NCI-H1417 (cell line): Measurements from ENCODE around the gene SLC39A3.

Source experiments
- DNase-seq, 3 experiments: peaks; one replicate each; lab custom pipeline; 2025; lab: John Stamatoyannopoulos, UW

SLC39A3 gene

GRCh38 chr19:2703077-2703437, 36.8 kb downstream of the SLC39A3 start:
- DNase-seq = no peak

DNA sequence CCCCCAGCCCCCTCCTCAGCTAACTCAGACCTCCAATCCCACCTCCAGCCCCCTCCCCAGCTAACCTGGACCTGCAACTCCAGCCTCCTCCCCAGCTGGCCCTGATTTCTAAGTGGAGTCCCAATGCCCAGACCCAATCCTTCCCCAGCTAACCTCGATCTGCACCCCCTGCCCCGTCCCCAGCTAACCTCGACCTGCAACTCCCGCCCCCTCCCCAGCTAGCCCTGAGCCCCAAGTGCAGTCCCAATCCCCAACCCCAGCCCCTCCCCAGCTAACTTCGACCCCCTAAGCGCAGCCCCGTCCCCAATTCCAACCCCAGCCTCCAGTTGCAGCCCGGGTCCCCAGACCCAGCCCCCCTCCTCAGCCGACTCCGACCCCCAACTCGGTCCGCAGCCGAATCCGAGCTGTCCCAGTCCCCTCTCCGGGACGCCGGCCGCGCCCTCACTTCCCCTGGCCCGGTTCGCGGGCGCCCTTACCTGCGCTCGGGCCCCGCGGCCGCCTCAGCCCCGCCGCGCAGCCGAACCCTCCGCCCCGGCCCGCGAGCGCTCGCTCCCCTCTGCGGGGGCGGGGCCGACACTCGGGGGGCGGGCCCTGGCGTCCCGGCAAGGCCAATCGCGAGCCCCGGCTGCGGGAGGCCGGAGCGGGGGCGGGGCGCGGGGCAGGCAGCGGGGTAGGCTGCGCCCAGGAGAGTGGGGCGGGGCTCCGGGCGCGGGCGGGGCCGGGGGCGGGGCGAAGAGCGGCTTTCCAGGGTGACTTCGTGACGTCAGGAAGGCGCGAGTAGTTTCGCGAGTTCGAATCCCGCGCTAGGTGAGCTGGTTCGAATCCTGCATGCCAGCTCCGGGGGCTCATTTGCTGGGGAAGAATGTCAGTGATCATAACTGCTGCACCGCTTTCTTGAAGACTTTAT, 37.4 kb downstream of the SLC39A3 start, which contains the start of gene GNG7:
Gene GNG7 (minus strand): TSS at position 525 of the 907 bp plus-strand sequence. CDS start 182,006 bp downstream, outside the sequence.
- DNase-seq = peak; percentile 75 to 87 (median 77)

DNA sequence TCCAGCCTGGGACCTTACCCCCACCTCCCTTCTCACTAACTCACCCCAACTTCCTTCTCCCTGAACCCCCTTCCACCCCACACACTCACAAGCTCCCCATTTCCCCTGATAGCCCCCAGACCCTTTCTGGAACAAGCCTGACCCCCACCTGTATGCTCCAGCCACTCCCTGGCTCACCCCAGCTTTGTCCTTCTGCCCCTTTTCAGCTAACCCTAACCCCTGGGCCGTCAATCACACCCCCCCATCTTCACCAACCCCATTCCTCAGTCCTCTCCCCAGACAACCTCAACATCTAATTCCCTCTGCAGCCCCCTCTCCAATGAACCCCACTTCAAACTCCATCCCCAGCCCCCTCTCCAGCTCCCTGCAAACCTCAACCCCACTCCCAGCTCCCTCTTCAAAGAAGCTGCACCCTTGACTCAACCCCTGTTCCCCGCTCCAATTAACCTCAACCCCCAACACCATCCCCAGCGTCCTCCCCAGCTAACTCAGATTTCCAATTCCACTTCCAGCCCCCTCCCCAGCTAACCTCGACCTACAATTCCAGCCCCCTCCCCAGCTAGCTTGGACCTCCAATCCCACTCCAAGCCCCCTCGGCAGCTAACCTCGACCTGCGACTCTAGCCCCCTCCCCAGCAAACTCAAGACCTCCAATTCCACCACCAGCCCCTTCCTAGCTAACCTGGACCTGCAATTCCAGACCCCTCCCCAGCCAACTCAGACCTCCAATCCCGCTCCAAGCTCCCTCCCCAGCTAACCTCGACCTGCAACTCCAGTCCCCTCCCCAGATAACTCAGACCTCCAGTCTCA, 38.3 kb downstream of the SLC39A3 start:
- DNase-seq = no peak

DNA sequence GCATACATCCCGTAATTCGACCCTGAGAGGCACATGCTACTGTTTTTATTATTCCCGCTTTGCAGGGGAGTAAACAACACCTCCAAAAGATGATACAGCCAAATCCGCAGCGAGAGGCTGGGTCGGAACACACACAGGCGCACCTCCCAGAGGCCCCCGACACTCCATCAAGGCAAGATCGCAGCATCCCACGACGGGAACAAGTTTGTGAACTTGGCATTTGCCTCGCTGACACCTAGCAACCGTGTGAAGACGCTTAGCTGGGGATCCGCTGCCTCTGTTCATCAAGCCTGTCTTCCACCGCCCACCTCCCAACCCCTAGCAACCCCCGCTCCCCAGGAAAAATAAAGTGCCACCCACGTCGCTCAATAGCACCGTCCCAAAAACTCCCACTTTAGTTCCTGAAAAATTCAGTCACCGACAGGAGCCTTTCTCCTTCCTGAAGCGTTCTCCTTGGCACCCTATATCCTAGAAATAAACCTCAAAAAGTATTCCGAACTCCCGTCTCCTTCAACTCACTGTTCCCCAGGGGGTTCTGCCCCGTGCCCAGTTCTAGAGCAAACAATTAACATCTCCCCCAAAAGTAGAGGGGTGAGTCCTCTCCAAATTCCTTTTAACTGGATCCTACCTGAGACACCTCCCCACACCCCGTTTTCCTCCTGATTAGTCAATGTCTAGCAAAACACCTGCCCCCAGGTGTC, 39.0 kb downstream of the SLC39A3 start:
- peak in 1 of 3 experiments; percentile 29 for DNase-seq

DNA sequence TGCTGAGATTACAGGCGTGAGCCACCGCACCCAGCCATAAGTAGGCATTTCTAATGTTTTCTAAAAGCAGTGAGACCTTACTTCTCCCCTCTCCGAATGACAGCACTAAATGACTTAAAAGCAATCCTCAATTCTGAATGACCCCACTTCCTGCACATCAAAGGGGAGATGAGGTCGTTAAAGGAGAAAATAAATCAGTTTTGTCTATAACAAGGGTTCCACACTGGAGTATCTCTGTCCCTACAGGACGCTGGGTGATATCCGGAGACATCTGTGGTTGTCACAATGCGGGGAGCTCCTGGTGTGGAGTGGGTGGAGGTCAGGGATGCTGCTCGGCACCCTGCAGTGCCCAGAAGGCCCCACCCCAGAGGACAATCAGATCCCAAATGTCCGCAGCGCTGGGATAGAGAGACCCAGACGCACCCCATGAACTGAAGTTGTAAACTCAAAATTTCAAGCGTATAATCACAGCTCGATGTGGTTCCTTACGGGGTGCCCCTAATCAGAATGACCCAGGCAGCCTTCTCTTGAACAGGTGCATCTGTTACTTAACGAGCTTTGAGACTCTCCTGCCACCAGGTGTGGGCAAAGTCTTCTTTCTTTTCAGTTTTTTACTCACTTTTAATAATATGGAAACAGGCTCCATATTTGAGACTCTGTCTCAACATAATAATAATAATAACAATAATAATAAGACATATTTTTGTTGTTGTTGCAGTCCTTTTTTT, 40.2 kb downstream of the SLC39A3 start:
- DNase-seq = no peak

DNA sequence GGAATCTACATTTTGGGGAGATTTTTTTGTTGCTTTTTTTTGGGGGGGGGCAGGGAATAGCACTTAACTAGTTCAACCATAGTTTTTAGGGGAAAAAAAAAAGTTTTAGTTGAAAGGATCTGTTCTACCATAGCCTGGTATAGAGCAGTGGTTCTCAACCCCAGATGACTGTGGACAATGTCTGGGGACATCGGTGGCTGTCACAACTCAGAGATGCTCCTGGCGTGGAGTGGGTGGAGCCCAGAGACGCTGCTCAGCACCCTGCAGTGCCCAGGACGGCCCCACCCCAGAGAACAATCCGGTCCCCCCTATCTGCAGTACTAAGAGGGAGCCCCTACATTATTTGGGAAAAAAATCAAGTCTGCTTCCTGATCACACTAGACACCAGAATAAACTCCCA, 45.6 kb downstream of the SLC39A3 start:
- DNase-seq = no peak

GRCh38 chr19:2693492-2694160, 46.2 kb downstream of the SLC39A3 start:
- DNase-seq = no peak

DNA sequence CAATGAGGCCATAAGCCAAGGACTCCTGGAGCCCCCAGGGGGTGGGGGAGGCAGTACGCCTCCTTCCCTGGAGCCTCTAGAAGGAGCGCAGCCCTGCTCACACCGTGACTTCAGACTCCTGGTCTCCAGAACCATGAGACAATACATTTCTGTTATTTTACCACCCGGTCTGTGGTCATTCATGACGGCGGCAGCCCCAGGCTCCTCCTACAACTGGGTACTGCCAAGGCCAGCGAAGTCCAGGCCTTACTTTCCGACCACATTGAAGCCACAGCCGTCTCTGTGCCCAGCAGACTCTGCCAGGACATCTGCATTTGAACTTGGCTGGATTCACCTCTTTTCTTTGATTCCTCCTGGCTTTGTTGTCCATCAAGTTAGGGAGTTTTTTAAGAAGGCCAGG, 47.9 kb downstream of the SLC39A3 start:
- no peak for DNase-seq

GRCh38 chr19:2690856-2691255, 49.0 kb downstream of the SLC39A3 start:
- no peak for DNase-seq

DNA sequence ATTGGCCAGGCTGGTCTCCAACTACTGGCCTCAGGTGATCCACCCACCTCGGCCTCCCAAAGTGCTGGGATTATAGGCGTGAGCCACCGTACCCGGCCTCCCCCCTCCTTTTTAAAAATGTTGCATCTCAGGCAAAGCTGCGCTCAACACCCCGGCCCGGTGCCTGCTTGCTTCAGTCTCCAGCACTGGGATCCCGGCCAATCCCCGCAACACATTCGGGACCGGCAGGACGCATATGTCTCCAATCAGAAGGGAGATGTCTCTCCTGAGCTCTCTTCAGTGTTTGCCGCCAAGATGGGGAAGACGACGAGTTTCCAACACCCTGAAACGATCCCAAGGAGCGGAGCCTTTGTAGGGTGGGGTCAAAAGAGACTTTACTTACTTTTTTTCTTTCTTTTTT, 53.5 kb downstream of the SLC39A3 start:
- DNase-seq = no peak

DNA sequence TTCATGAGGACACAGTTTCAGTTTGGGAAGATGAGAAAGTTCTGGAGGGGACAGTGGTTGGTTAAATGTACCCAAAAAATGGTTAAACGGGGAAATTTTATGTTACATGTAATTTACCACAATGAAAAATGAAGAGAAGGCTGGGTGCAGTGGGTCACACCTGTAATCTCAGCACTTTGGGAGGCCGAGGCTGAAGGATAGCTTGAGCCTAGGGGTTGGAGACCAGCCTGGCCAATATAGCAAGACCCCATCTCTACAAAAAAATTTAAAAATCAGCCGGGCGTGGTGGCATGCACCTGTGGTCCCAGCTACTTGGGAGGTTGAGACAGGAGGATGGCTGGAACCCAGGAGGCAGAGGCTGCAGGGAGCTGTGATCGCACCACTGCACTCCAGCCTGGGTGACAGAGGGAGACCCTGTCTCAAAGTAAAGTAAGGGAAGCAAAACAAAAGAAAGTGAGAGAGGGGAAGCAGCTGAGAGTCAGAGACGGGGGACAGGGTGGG, 54.6 kb downstream of the SLC39A3 start:
- DNase-seq = no peak

DNA sequence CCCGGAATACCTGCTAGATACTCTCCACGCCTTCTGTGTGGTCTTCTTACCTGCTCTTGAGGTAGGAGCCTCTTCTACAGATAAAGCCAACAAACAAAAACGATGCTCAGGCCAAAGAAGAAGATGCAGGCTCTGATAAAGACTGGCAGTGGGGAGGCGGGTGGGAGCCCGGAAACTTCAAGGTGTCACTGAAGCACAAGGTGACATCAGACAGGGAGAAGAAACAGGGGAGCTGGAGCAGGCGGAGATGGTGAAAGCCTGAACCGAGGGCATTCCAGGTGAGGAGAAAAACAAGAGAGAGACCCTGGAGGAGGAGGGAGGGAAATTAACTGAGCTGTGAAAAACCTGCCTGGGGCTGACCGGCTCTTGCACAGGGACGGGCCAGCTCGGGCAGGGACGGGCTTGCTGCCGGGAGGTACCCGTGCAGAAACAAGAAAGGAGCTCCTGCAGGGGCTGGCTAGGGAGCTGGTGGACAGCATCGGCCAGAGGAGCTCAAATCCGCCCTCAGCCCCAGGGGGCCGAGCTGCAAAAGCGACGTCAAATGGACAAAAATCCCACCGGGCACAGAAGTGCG, 56.3 kb downstream of the SLC39A3 start:
- no peak for DNase-seq
